Nephron (organoid): ENCODE data around the gene TAS2R10.
"Not testable (repeated sequence)": the region's sequence is repeated elsewhere in the genome, so short reads cannot be mapped to it uniquely, and the experiment has no call there.

ENCODE experiments used
- H3K27ac Mint-ChIP-seq, 3 experiments: 2 replicates each; pipeline ENCODE4 v1.8.0; 2020; ENCODE audit warnings: mixed read lengths in 3 of 3, mild to moderate bottlenecking in 2 of 3, moderate library complexity in 1 of 3
- H3K27me3 Mint-ChIP-seq: 2 replicates; pipeline ENCODE4 v1.8.0; 2021; ENCODE audit warnings: low read depth, mild to moderate bottlenecking, moderate library complexity, mixed read lengths
- H3K36me3 Mint-ChIP-seq: 2 replicates; pipeline ENCODE4 v1.8.0; 2020; ENCODE audit warnings: low read depth, mixed read lengths
- H3K4me1 Mint-ChIP-seq: 2 replicates; pipeline ENCODE4 v1.8.0; 2020; ENCODE audit warnings: mixed read lengths
- H3K4me3 Mint-ChIP-seq, 3 experiments: 2 replicates each; pipeline ENCODE4 v1.8.0; 2020; ENCODE audit warnings: mild to moderate bottlenecking in 3 of 3, mixed read lengths in 3 of 3, moderate library complexity in 2 of 3
- H3K9me3 Mint-ChIP-seq: 2 replicates; pipeline ENCODE4 v1.8.0; 2020; ENCODE audit warnings: mixed read lengths
- CTCF ChIP-seq, 3 experiments: fragments of 200-600 bp; sonication (generic); IDR thresholded peaks; one replicate each; pipeline ENCODE4 v1.5.0; 2021; ENCODE audit warnings: antibody characterized with exemption in 3 of 3; ENCODE audit not compliant: unreplicated experiment in 3 of 3

Gene TAS2R10

GRCh38 chr12:10802587-10802986, 23.6 kb downstream of the TAS2R10 start, which contains the start of gene TAS2R7:
Gene TAS2R7, minus strand, starts transcription at chr12:10802627. Its CDS starts 57 bp downstream, at chr12:10802570.
- no peak for TF ChIP-seq CTCF (IDR thresholded peaks at IDR 0.05; ENCODE audit: unreplicated experiment in 3 of 3)
- Mint-ChIP-seq H3K4me1 (no peaks in the 10 kb centered on the region), H3K36me3 (no peaks in the 10 kb centered on the region), H3K27ac (no peak within 1 kb of the TSS), H3K9me3 (no peaks in the 10 kb centered on the region), H3K27me3 (no peaks in the 10 kb centered on the region), H3K4me3 (no peak within 1 kb of the TSS)

- Mint-ChIP-seq H3K36me3 (no peaks in the 10 kb centered on the region), H3K9me3 (no peaks in the 10 kb centered on the region), H3K4me1 (no peaks in the 10 kb centered on the region), H3K27me3 (no peaks in the 10 kb centered on the region), H3K4me3 (no peak overlapping the region), H3K27ac (no peak overlapping the region)
- TF ChIP-seq CTCF (IDR thresholded peaks at IDR 0.05; ENCODE audit: unreplicated experiment in 3 of 3) = no peak
Measured at GRCh38 chr12:10801741-10802140, 24.4 kb downstream of the TAS2R10 start.

GRCh38 chr12:10794222-10794621, 31.9 kb downstream of the TAS2R10 start:
- H3K27me3 Mint-ChIP-seq = no peaks in the 10 kb centered on the region
- no peaks in the 10 kb centered on the region for H3K9me3 Mint-ChIP-seq
- no peak overlapping the region for H3K4me3 Mint-ChIP-seq
- no peaks in the 10 kb centered on the region for H3K36me3 Mint-ChIP-seq
- no peak overlapping the region for H3K27ac Mint-ChIP-seq
- no peaks in the 10 kb centered on the region for H3K4me1 Mint-ChIP-seq
- TF ChIP-seq CTCF (IDR thresholded peaks at IDR 0.05; ENCODE audit: unreplicated experiment in 3 of 3) = no peak

- H3K27ac Mint-ChIP-seq, H3K9me3 Mint-ChIP-seq, H3K27me3 Mint-ChIP-seq, H3K36me3 Mint-ChIP-seq, H3K4me3 Mint-ChIP-seq, H3K4me1 Mint-ChIP-seq: not testable (repeated sequence)
Measured at GRCh38 chr12:10791769-10792168, 34.4 kb downstream of the TAS2R10 start.

GRCh38 chr12:10783252-10783651, 42.9 kb downstream of the TAS2R10 start:
- Mint-ChIP-seq H3K4me1 (no peaks in the 10 kb centered on the region), H3K9me3 (no peaks in the 10 kb centered on the region), H3K27me3 (no peaks in the 10 kb centered on the region), H3K4me3 (no peak overlapping the region), H3K36me3 (no peaks in the 10 kb centered on the region), H3K27ac (no peak overlapping the region)
- TF ChIP-seq CTCF (IDR thresholded peaks at IDR 0.05; ENCODE audit: unreplicated experiment in 3 of 3) = no peak

GRCh38 chr12:10779103-10779502, 47.1 kb downstream of the TAS2R10 start:
- Mint-ChIP-seq H3K36me3 (no peaks in the 10 kb centered on the region), H3K4me1 (no peaks in the 10 kb centered on the region), H3K27me3 (no peaks in the 10 kb centered on the region), H3K9me3 (no peaks in the 10 kb centered on the region), H3K27ac (no peak overlapping the region), H3K4me3 (no peak overlapping the region)
- no peak for TF ChIP-seq CTCF (IDR thresholded peaks at IDR 0.05; ENCODE audit: unreplicated experiment in 3 of 3)
